ENCODE measurements around the gene ALX4.

The ALX4 gene

GRCh38 chr11:44260081-44260480, 49.9 kb downstream of the ALX4 start:
- TF ChIP-seq POLR2A (IDR thresholded peaks at IDR 0.05; ENCODE audit: low read depth, low read length) (no peak), POLR2AphosphoS5 (IDR thresholded peaks at IDR 0.05; ENCODE audit: low read depth, low read length) (no peak), TAF1 (IDR thresholded peaks at IDR 0.05; ENCODE audit: borderline replicate concordance, low read depth, low read length) (no peak)
- FAIRE-seq (no peak), DNase-seq (ENCODE audit: insufficient read length) (no peak)

GRCh38 chr11:44258839-44259420, 51.0 kb downstream of the ALX4 start:
- TF ChIP-seq POLR2A (IDR thresholded peaks at IDR 0.05; ENCODE audit: low read depth, low read length), result no peak
- no peak for TF ChIP-seq TAF1 (IDR thresholded peaks at IDR 0.05; ENCODE audit: borderline replicate concordance, low read depth, low read length)
- no peak for TF ChIP-seq POLR2AphosphoS5 (IDR thresholded peaks at IDR 0.05; ENCODE audit: low read depth, low read length)

GRCh38 chr11:44258190-44258489, 51.8 kb downstream of the ALX4 start:
- FAIRE-seq (no peak), DNase-seq (ENCODE audit: insufficient read length) (no peak)
- TF ChIP-seq POLR2A (IDR thresholded peaks at IDR 0.05; ENCODE audit: low read depth, low read length), result no peak

More at GRCh38 chr11:44258839-44259420, 51.0 kb downstream of the ALX4 start:
- no peak for DNase-seq (ENCODE audit: insufficient read length)
- no peak for FAIRE-seq

DNA sequence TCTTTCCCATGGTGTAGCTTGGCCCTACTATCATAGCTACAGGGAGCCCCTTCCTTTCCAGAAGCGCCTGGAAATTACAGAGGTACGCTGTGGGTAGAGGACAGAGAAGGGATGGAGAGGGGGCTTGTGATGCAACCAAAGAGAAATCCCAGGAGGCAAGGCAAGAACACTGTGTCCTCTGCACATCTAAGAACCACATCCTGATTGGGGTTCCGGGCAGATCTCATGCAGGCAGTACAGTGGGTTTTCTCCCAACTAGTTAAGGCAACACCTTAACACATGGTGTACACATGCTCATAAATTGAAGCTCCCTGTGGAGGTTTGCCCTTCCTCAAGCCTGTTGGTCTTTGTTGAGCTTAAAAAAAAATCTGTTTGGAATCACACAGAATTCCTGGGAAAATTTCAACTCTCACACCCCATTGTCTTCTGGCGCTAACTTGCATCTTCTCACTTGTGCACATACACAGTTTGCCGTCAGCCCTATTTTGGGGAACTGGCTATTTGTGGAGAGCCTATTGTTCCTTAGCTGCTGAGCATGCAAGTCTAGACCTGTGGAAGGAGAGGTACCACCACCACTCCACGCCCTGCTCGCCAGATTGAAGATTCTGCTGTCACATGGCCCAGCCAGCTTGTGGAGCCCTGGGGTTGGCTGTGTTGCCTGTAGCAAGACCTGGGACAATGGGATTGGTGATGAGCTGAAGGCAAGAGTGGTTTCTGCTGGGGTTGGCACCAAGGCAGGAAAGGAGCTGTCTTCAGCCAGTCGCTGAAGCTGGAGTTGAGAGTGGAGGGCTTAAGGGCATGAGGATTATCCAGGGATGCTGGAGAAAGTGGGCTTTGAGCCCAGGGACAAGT, 52.4 kb downstream of the ALX4 start:
- TF ChIP-seq POLR2AphosphoS5 (IDR thresholded peaks at IDR 0.05; ENCODE audit: low read depth, low read length), result no peak
- no peak for TF ChIP-seq TAF1 (IDR thresholded peaks at IDR 0.05; ENCODE audit: borderline replicate concordance, low read depth, low read length)
- TF ChIP-seq POLR2A (IDR thresholded peaks at IDR 0.05; ENCODE audit: low read depth, low read length), result no peak
- no peak for FAIRE-seq
- no peak for DNase-seq (ENCODE audit: insufficient read length)

DNA sequence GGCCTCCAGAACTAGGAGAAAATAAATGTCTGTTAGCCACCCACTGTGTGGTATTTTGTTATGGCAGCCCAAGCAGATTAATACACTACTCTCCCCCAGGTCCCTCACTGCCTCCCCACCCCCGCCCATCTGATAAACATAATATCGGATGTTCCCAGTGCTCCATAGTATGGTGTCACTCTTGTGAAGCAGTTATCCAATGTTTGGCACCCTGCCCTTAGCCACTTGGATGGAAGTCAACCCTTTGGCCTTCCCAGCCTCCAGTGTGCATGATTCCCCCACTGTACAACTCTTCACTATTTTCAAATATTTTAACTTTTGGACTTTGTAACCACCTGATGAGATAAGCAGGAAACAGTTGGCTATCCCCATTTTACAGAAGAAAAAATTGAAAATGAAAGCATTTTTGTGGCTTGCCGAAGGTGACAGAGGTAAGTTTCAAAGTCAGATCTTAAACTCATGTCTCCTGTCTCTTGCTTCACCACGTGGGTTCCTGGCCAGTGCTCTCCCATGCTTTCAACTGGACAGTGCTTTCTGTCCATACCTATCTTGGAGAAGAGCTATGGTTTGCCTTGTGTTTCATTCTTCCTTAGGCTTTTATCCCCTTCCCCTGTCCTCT, 53.2 kb downstream of the ALX4 start:
- no peak for TF ChIP-seq TAF1 (IDR thresholded peaks at IDR 0.05; ENCODE audit: borderline replicate concordance, low read depth, low read length)
- no peak for TF ChIP-seq POLR2AphosphoS5 (IDR thresholded peaks at IDR 0.05; ENCODE audit: low read depth, low read length)
- no peak for TF ChIP-seq POLR2A (IDR thresholded peaks at IDR 0.05; ENCODE audit: low read depth, low read length)
- FAIRE-seq (peak; percentile 62), DNase-seq (ENCODE audit: insufficient read length) (no peak)

DNA sequence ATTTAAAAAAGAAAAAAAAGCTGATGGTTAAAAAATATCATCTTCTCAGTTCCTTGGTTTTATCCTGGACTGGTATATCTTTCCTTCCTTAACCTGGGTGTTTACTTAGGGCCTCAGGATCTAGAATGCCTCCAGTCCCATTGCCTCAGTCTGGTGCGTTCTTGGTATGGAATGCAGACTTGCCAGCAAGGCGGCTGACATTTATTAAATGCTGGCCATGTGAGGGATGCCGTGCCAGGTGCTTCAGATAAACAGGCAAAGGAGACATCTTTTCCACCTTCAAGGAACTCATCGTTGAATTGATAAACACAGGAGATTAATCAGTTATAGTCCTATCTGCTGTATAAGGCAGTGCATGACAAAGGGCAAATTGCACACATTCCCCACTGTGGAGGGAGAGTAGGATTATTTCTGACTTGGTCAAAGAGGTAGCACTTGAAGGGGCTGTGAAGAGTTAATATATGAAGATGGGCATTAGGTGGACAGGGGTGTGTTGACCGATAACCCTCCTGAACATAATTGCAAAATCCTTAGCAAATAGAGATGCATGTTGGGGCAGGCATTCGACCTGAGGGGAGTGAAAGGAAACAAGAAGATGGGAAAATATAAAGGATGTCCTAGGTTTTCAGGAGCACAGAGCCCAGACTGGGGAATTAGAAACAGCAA, 54.4 kb downstream of the ALX4 start:
- no peak for FAIRE-seq
- DNase-seq (ENCODE audit: insufficient read length), result no peak
- no peak for TF ChIP-seq TAF1 (IDR thresholded peaks at IDR 0.05; ENCODE audit: borderline replicate concordance, low read depth, low read length)
- TF ChIP-seq POLR2A (IDR thresholded peaks at IDR 0.05; ENCODE audit: low read depth, low read length), result no peak

DNA sequence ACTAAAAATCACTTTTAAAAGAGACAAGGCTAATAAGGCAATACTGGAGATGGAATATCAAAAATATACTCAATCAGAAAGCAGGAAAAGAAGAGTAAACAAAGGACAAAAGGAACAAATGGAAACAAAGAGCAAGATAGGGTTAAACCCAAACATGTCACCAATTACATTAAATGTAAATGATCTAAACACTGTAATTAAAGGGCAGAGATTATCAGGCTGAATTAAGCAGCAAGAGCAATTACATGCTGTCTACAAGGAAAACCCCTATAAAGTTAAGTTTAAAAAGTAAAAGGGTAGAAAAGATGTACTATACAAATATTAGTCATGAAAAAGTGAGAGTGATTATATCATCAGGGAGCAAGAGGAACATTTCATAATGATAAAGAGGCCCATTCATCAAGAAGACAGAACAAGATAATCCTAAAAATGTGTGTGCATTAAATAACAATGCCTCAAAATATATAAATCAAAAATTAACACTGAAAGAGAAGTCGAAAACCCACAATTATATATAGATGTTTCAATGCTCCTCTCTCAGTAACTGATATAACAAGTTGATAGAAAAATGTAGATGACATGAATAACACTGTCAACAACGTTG, 56.8 kb downstream of the ALX4 start:
- TF ChIP-seq POLR2A (IDR thresholded peaks at IDR 0.05; ENCODE audit: low read depth, low read length) (no peak), POLR2AphosphoS5 (IDR thresholded peaks at IDR 0.05; ENCODE audit: low read depth, low read length) (no peak), TAF1 (IDR thresholded peaks at IDR 0.05; ENCODE audit: borderline replicate concordance, low read depth, low read length) (no peak)
- no peak for DNase-seq (ENCODE audit: insufficient read length)
- no peak for FAIRE-seq

- no peak for TF ChIP-seq POLR2AphosphoS5 (IDR thresholded peaks at IDR 0.05; ENCODE audit: low read depth, low read length)
- no peak for TF ChIP-seq TAF1 (IDR thresholded peaks at IDR 0.05; ENCODE audit: borderline replicate concordance, low read depth, low read length)
- TF ChIP-seq POLR2A (IDR thresholded peaks at IDR 0.05; ENCODE audit: low read depth, low read length), result no peak
- FAIRE-seq, result no peak
- DNase-seq (ENCODE audit: insufficient read length), result no peak
Observed at GRCh38 chr11:44250421-44250820, 59.5 kb downstream of the ALX4 start.

GRCh38 chr11:44248109-44248508, 61.8 kb downstream of the ALX4 start:
- no peak for DNase-seq (ENCODE audit: insufficient read length)
- no peak for FAIRE-seq
- no peak for TF ChIP-seq TAF1 (IDR thresholded peaks at IDR 0.05; ENCODE audit: borderline replicate concordance, low read depth, low read length)
- TF ChIP-seq POLR2AphosphoS5 (IDR thresholded peaks at IDR 0.05; ENCODE audit: low read depth, low read length), result no peak
- TF ChIP-seq POLR2A (IDR thresholded peaks at IDR 0.05; ENCODE audit: low read depth, low read length), result no peak

- DNase-seq (ENCODE audit: insufficient read length), result no peak
- TF ChIP-seq TAF1 (IDR thresholded peaks at IDR 0.05; ENCODE audit: borderline replicate concordance, low read depth, low read length) (no peak), POLR2AphosphoS5 (IDR thresholded peaks at IDR 0.05; ENCODE audit: low read depth, low read length) (no peak), POLR2A (IDR thresholded peaks at IDR 0.05; ENCODE audit: low read depth, low read length) (no peak)
- no peak for FAIRE-seq
Observed at GRCh38 chr11:44247508-44247907, 62.4 kb downstream of the ALX4 start.

- no peak for FAIRE-seq
- TF ChIP-seq POLR2AphosphoS5 (IDR thresholded peaks at IDR 0.05; ENCODE audit: low read depth, low read length) (no peak), POLR2A (IDR thresholded peaks at IDR 0.05; ENCODE audit: low read depth, low read length) (no peak)
- DNase-seq (ENCODE audit: insufficient read length), result no peak
Observed at GRCh38 chr11:44246726-44247125, 63.2 kb downstream of the ALX4 start.

Data from GM12892 (cell line).